HG02642 (cell line): Measurements from ENCODE around the gene ZNF761.
"Not testable (repeated sequence)": the region's sequence is repeated elsewhere in the genome, so short reads cannot be mapped to it uniquely, and the experiment has no call there.

ENCODE experiments used
- ATAC-seq: cut with Tn5 transposase; IDR thresholded peaks from one replicate; pipeline ENCODE4 v1.9.1; 2021; ENCODE audit warnings: mild to moderate bottlenecking; ENCODE audit not compliant: unreplicated experiment, poor library complexity

The ZNF761 gene

DNA sequence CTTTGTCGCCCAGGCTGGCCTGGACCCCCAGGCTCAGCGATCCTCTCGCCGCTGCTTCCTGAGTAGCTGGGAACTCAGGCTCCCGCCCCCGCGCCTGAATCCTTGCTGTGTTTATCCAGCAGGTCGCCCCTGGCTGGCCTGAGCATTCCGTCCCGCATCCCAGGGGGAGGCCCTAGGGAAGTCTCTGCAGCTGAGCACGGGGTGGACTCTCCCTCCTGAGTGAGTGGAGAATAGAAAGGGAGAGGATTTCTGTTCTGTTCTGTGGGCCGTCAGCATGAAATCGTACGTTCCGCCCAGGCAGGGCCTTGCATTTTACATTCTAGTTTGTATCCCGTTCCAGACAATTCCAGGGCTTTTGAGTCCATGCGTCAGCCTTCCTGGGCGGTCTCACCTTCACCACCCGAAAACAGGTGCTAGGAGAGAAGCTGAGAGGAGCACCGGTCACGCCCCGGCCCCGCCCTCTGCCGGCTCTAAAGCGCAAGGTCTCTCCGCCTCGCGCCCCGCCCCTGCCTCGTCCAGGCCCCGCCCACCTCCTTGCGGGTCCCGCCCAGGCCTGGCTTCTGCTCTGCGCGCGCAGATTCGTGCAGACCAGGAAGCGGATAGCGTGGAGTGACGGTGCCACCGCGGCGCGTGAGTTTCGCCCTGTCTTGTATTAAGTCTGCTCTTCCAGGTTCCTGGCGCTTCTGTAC is at the start of gene ZNF761:
Gene ZNF761, plus strand, starts transcription at position 586 of the 689 bp plus-strand sequence. CDS start 15,285 bp downstream, outside the sequence.
- ATAC-seq, result peak; percentile 98

DNA sequence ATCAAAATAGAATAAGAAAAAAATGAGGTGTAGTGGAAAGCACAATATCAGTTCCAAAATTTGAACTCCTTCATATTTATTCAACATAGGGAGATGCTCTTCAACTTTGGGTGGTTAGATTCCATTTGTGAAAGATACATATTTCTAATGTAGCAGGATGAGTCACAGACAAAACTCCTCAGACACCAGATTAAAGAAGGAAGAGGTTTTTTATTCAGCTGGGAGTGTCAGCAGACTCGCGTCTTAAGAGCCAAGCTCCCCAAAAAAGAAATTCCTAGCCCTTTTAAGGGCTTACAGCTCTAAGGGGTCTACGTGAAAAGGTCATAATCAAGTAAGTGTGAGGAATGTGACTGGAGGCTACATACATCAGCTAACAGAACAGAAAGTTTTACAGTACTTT is 43.6 kb upstream of the ZNF761 start:
- ATAC-seq, result no peak

DNA sequence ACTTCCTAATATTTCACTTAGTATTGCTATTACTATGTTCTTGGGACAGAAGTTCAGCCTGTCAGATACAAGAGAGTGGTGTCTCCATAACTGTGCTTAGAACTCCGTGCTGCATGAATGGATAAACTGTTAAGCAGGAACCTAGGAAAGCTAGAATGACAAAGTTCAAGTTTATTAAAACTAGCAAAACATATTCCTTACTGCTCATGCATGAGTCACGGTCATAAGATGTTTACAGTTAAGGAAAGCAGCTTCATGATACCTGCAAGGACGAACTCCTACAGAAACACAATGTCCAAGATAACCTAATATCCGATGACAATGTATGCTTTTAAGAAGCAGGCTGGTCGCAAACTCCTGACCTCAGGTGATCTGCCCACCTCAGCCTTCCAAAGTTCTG is 42.9 kb upstream of the ZNF761 start:
- ATAC-seq, result no peak

DNA sequence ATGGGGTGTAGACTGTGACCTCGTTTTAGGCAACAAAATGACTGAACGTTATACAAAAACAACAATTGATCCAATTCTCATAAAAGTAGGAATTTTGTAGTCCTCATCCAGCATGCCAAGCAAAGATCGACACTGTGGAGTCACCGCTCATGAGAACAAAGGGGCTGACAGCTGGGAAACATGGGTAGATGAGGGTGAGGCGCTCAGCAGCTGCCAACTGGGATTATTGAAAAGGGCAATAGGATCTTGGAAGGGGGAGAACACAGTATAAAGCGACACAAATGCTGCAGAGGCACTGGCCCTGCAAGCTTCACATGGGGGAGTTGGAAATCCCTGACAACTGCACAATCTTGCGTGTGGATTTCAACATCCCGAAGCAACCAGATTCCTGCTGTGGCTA is 42.2 kb upstream of the ZNF761 start:
- ATAC-seq, result no peak

DNA sequence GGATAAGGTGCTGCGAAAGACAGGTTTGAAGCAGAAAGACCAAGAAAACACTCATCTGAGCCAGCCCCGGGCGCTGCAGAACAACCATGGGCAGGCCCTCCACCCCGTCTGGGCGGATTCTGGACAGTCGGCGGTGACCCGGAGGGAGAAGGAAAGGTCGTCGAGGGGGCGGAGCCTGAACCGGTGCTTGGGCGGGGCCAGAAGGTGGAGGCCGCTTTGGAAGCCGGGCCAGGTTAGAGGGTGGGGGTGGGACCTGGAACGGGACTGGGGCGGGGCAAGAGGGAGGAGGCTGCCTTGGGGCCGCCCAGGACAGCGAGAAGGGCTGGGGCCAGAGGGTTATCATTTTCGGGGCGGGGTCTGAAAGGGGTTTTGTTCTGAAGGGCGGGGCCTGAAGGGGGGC is 41.8 kb upstream of the ZNF761 start:
- ATAC-seq, result no peak

DNA sequence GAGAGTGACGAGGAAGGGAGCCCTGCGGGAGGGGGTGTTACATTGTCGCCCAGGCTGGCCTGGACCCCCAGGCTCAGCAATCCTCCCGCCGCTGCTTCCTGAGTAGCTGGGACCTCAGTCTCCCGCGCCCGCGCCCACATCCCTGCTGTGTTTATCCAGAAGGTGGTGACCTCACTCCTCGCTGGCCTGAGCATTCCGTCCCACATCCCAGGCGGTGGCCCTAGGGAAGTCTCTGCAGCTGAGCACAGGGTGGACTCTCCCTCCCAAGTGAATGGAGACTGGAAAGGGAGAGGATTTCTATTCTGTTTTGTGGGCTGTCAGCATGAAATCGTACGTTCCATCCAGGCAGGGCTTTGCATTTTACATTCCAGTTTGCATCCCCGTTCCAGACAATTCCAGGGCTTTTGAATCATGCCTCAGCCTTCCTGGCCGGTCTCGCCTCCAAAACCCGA is 37.2 kb upstream of the ZNF761 start:
- no peak for ATAC-seq

DNA sequence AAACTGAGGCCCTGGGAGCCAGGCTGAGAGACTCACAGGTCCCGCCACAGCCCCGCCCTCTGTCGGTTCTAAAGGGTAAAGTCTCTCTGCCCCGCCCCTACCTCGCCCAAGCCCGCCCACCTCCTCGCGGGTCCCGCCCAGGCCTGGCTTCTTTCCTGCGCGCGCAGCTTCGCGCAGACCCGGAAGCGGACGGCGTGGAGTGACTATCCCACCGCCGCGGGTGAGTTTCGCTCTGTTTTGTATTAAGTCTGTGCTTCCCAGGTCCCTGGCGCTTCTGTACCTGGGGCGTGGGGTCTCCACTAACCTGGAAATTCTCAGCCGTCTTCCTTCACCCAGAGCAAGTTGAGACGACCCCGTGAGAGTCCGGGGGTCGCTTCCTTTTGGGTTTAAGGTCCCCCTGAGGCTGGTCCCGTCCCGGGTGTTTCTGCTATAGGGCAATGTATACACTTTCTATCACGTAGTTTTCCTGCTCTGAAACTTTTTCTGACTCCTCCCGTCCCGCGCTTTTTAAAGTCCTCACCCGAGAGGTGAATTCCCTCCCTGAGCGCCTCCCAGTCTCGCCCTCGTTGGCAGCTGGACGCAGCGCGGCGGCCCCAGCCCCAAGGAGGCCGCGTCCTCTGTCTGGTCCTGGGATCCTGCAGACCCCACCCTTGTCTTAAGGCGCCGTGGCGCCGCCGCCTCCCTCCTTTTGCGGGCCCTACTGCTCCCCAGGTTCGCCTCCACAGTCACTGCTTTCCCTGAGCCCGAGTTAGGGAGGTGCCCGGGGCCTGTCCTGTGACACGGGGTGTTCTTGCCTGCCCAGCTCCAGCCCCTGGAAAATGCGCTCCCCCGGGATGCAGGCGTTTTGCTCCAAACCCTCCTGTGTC is 36.6 kb upstream of the ZNF761 start, which contains the start of gene ZNF765:
Gene ZNF765, plus strand, starts transcription at position 176 of the 866 bp plus-strand sequence. CDS start 2,867 bp downstream, outside the sequence.
- peak; percentile 95 for ATAC-seq

DNA sequence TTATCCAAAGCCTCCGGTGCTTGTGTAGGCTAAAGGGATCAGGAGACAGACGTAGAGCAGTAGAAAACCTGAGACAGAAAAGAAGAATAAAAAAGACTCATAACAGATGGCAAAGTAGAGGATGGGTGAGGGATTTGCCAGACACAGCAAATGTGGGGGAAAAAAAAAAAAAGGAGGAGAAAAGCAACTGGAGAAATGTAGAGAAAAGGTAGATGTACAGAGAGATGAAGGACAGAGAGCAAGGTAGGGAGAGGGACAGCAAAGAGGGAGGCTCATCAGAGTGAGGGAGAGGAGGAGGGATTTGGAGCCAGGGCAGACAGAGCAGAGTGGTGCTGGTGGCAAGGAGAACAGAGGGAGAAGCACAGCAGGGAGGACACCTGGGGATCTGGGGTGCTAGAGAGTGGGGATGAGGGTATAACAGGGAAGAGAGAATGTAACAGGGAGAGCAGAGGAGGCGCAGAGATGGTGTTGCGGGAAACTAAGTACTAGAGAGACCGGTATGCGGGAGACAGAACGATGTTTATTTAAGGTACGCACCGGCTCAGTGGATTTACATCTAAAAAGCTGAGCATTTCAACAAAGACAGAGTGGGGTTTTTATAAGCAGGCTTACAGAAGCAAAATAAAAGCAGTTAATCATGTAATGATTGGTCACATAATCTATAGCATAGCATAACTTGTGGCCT is 35.8 kb upstream of the ZNF761 start:
- not testable (repeated sequence) for ATAC-seq

DNA sequence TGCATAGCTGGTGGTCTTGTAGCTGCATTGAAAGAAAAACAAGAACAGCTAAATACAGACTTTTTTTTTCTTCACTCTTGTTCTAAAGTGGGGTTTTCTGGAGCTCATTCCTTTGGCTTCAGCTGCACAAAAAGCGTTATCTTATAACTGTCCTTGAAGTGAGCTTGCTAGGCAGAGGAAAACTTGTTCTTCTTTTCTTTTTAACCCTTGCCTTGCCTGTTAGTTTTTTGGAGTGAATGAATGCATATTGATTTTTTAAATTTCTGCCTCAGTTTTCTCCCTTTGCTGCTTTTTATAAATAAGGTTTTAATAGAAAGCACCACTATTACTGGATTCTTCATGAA is 35.3 kb upstream of the ZNF761 start:
- no peak for ATAC-seq

DNA sequence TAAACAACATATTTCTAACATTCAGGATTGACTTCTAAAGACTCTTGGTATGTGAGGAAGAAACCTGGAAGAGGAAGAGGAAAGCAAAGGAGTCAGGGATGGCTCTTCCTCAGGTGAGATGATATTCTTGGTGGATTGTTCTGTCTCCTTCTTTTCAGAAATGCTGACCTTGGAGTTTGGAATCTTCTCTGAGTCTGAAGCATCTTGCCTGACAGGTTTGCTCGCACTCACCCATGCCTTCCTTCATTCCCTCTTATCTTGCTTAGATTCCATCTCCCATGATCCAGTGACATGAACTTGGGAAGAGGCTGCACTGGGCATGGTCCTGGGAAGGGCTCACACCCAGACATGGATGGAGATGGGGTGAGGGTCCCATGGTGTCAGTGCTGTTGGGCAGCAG is 33.9 kb upstream of the ZNF761 start:
- ATAC-seq, result not testable (repeated sequence)

DNA sequence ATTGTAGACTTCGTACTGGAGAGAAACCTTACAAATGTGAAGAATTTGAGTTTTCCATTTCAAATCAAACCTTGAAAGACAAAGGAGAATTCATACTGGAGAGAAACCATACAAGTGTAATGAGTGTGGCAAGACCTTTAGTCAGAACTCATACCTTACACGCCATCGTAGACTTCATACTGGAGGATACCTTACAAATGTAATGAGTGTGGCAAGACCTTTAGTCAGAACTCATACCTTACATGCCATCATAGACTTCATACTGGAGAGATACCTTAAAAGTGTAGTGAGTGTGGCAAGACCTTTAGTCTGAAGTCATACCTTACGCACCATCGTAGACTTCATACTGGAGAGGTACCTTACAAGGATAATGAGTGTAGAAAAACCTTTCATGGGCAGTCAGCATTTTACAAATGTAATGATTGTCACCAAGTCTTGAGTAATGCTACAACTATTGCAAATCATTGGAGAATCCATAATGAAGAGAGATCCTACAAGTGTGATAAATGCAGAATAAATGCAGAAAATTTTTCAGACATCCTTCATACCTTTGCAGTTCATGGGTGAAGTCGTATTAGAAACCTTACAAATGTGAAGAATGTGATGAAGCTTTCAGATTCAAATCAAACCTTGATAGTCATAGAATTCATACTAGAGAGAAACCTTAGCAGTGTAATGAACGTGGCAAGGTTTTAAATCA is 22.1 kb upstream of the ZNF761 start:
- ATAC-seq, result no peak

DNA sequence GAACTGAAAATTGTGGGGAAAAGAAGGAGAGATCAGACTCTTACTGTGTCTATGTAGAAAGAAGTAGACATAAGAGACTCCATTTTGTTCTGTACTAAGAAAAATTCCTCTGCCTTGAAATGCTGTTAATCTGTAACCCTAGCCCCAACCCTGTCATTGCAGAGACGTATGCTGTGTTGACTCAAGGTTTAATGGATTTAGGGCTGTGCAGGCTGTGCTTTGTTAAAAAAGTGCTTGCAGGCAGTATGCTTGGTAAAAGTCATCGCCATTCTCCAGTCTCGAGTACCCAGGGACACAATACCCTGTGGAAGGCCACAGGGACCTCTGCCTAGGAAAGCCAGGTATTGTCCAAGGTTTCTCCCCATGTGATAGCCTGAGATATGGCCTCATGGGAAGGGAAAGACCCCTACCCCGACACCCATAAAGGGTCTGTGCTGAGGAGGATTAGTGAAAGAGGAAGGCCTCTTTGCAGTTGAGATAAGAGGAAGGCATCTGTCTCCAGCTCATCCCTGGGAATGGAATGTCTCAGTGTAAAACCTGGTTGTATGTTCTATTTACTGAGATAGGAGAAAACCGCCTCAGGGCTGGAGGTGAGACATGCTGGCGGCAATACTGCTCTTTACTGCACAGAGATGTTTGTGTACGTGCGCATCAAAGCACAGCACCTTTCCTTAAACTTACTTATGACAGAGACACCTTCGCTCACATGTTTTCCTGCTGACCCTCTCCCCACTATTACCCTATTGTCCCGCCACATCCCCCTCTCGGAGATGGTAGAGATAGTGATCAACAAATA is 11.1 kb upstream of the ZNF761 start:
- not testable (repeated sequence) for ATAC-seq

DNA sequence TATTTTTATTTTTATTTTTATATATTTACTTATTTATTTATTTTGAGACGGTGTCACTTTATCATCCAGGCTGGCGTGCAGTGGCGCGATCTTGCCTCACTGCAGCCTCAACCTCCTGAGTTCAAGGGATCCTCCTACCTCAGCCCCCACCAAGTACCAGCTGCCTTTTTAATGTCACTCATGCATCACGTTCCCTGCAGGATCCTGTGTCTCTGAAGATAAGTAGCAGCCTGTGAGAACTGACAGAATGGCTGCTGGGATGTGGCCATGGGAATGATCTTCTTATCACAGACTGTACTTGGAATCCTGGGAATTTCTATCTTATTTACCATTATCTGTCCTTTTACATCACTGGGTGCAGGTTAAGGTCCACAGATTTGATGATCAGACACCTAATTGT is 9.2 kb upstream of the ZNF761 start:
- no peak for ATAC-seq

DNA sequence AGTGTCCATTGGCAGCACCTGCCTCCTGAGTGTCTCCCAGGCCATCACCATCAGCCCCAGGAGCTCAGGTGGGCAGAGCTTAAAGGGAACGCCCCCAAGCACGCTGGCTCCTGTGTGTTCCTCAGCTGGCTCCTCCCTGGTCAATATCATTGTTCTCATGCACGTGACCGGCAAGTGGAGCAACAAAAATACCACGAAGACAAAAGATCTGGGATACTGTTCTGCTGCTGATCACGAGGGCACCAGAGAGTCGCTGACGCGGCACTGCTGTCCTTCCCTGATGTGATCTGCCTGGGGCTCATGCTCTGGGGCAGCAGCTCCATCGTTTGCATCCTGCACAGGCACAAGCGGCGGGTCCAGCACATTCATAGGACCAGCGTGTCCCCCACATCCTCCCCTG is 8.7 kb upstream of the ZNF761 start:
- not testable (repeated sequence) for ATAC-seq

DNA sequence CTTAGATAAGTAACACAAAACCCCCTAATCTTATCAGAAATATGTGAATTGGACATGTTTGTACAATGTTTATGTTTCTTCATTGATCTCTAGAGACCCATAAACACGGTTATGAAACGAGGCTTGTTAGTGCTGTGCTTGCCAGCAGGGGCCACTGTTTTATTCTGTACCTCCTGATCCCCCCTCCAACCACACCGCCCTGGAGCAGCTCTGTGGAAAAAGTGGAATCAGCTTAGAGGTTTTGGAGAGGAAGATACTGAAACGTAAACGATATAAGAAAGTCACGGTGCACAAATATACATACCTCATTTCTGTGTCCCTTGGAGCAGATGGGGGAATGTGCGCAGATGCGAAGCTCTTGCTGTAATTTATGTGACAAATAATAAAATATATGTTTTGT is 8.1 kb upstream of the ZNF761 start:
- ATAC-seq, result not testable (repeated sequence)

DNA sequence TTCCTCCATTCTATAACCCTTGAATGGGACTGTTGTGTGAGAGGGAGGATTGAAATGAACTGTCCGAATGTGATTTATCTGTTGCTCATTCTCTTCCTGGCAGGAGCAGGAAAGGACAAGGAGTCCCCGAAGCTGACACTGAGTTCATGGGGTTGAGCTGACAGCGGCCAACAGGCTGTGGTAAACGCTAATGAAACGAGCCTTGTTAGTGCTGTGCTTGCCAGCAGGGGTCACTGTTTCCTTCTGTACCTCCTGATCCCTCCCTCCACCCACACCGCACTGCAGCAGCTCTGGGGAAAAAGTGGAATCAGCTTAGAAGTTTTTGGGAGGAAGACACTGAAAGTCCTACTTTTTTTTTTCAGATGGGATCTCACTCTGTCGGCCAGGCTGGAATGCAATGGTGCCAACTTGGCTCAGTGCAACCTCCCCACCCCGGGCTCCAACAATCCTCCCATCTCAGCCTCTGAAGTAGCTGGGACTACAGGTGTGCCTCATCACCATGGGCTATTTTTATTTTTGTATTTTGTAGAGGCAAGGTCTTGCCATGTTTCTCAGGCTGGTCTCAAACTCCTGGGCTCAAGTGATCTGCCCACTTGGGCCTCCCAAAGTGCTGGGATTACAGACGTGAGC is 6.7 kb upstream of the ZNF761 start:
- no peak for ATAC-seq

DNA sequence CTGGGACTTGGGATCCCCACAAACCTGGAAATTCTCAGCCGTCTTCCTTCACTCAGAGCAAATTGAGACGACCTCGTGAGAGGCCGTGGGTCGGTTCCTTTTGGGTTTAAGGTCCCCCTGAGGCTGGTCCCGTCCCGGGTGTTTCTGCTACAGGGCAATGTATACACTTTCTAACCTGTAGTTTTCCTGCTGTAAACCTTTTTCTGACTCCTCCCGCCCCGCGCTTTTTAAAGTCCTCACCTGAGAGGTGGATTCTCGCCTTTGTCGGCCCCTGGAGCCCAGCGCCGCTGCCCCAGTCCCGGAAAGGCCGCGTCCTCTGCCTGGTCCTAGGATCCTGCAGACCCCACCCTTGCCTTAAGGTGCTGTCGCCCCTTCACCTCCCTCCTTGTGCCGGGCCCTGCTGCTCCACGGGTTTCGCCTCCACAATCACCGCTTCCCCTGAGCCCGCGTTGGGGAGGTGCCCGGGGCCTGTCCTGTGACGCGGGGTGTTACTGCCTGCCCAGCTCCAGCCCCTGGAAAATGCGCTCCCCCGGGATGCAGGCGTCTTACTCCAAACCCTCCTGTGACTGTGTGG is 391 bp downstream of the ZNF761 start:
- ATAC-seq, result peak; percentile 22

DNA sequence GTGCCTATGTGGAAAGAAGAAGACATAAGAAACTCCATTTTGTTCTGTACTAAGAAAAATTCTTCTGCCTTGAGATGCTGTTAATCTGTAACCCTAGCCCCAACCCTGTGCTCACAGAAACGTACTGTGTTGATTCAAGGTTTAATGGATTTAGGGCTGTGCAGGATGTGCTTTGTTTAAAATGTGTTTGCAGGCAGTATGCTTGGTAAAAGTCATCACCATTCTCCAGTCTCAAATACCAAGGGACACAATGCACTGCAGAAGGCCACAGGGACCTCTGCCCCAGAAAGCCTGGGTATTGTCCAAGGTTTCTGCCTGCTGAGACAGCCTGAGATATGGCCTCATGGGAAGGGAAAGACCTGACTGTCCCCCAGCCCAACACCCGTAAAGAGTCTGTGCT is 12.0 kb downstream of the ZNF761 start:
- not testable (repeated sequence) for ATAC-seq

DNA sequence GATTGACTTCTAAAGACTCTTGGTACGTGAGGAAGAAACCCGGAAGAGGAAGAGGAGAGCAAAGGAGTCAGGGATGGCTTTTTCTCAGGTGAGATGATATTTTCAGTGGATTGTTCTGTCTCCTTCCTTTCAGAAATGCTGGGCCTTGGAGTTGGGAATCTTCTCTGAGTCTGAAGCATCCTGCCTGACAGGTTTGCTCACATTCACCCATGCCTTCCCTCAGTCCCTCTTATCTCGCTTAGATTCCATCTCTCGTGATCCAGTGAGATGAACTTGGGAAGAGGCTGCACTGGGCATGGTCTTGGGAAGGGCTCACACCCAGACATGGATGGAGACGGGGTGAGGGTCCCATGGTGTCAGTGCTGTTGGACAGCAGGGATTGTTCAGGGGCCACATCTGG is 15.4 kb downstream of the ZNF761 start:
- ATAC-seq, result not testable (repeated sequence)
